Natural killer cell (primary cell): ENCODE data around the gene ZBTB22. TPM values are rescaled to one million over a fixed set of nuclear protein-coding genes. Genes with fewer than 3 reads are reported as not detected.
"Not testable (repeated sequence)": the region's sequence is repeated elsewhere in the genome, so short reads cannot be mapped to it uniquely, and the experiment has no call there.

Experiments used
- ATAC-seq, 3 donors: fragments of 150-1000 bp in 2 of 3; fragments of 200-7000 bp in 1 of 3; cut with Tn5 transposase; 1 replicate in 1 of 3; 2 replicates in 2 of 3; pipeline ENCODE4 v1.10.0; 2021; ENCODE audit warnings: mild to moderate bottlenecking in 2 of 3, moderate library complexity in 2 of 3
- DNase-seq, 2 donors: peaks; one replicate each; pipeline versions ENCODE4 v3.0.0 to v3.0.0-alpha.2; 2013 to 2021; ENCODE audit warnings: mixed read lengths in 1 of 2
- H3K27ac ChIP-seq: one replicate; pipeline ENCODE4 v1.5.1; 2013; ENCODE audit warnings: mild to moderate bottlenecking, low read length
- H3K27me3 ChIP-seq: one replicate; pipeline ENCODE4 v1.6.1; 2013; ENCODE audit warnings: low read length; ENCODE audit not compliant: control insufficient read depth, insufficient read depth
- H3K36me3 ChIP-seq: one replicate; pipeline ENCODE4 v1.6.1; 2013; ENCODE audit warnings: low read length; ENCODE audit not compliant: control insufficient read depth, insufficient read depth
- H3K4me1 ChIP-seq: one replicate; pipeline ENCODE4 v1.6.1; 2013; ENCODE audit warnings: low read length; ENCODE audit not compliant: control insufficient read depth, insufficient read depth
- H3K4me3 ChIP-seq: one replicate; pipeline ENCODE4 v1.5.1; 2013; ENCODE audit warnings: low read length
- H3K9me3 ChIP-seq: one replicate; pipeline ENCODE4 v1.6.1; 2013; ENCODE audit warnings: low read length; ENCODE audit not compliant: control insufficient read depth, insufficient read depth
- H3K27ac Mint-ChIP-seq, 2 donors: one replicate each; pipeline ENCODE4 v1.8.0; 2022; ENCODE audit warnings: mild to moderate bottlenecking in 2 of 2, mixed read lengths in 2 of 2, moderate library complexity in 1 of 2
- H3K27me3 Mint-ChIP-seq, 2 donors: one replicate each; pipeline ENCODE4 v1.8.0; 2022; ENCODE audit warnings: low read depth in 2 of 2, mixed read lengths in 2 of 2
- H3K36me3 Mint-ChIP-seq: one replicate; pipeline ENCODE4 v1.8.0; 2022; ENCODE audit warnings: mixed read lengths
- H3K4me1 Mint-ChIP-seq, 2 donors: one replicate each; pipeline ENCODE4 v1.8.0; 2022; ENCODE audit warnings: mixed read lengths in 2 of 2
- H3K4me3 Mint-ChIP-seq: one replicate; pipeline ENCODE4 v1.8.0; 2022; ENCODE audit warnings: mild to moderate bottlenecking, moderate library complexity, mixed read lengths
- H3K9me3 Mint-ChIP-seq, 2 donors: one replicate each; pipeline ENCODE4 v1.8.0; 2022; ENCODE audit warnings: mixed read lengths in 2 of 2
- WGBS: methylation state at CpG from one replicate; pipeline ENCODE4 v1.1.7; 2013; ENCODE audit warnings: missing lambda C conversion rate; ENCODE audit not compliant: insufficient coverage; 5-methylcytosine and 5-hydroxymethylcytosine counted together
- intact Hi-C: fragments of 100-400 bp; cut with micrococcal nuclease; formaldehyde crosslinking; loops from one replicate; pipeline ENCODE4 v1.14.2; 2022
- total RNA-seq, 4 donors: library from RNA; stranded (reverse); fragments of 120-200 nt in 1 of 4; gene quantifications; one replicate each; pipeline versions ENCODE4 v1.2.3 to v1.2.4, GENCODE V29; 2013 to 2022
- TF ChIP-seq, protein P1 (sequence below): fragments of 200-600 bp; IDR thresholded peaks from one replicate; pipeline ENCODE4 v1.8.0; 2022; ENCODE audit warnings: antibody characterized with exemption

ZBTB22 gene
- total RNA-seq, 3 donors from 2014 or later (not counting 1 experiment from before 2014, with no cell fraction given) = 20.4 to 34.0 (median 25.9) TPM

DNA sequence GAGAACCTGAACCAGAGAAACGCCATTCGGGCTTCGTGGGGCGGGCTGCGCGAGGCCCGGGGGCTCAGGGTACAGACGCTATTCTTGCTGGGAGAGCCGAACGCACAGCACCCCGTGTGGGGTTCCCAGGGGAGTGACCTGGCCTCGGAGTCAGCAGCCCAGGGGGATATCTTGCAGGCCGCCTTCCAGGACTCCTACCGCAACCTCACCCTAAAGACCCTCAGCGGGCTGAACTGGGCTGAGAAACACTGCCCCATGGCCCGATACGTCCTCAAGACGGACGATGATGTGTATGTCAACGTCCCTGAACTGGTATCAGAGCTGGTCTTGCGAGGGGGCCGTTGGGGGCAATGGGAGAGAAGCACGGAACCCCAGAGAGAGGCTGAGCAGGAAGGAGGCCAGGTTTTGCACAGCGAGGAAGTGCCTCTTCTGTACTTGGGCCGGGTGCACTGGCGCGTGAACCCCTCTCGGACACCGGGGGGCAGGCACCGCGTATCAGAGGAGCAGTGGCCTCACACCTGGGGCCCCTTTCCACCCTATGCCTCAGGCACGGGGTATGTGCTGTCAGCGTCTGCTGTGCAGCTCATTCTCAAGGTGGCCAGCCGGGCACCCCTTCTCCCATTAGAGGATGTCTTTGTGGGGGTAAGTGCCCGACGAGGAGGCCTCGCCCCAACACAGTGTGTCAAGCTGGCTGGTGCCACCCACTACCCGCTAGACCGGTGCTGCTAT, 39.7 kb downstream of the ZBTB22 start:
- Mint-ChIP-seq H3K4me3 (peak overlapping the region; percentile 93), H3K9me3 (no peaks in the 10 kb centered on the region), H3K36me3 (peaks cover 7% of the 10 kb centered on the region), H3K4me1 (peaks cover 40 to 63% of the 10 kb centered on the region in 2 donors), H3K27me3 (no peaks in the 10 kb centered on the region), H3K27ac (peak overlapping the region; percentile 90 to 91)
- H3K27ac ChIP-seq = peak overlapping the region; percentile 90
- intact Hi-C loops = loop anchor here (1.0 to 2.0 kb wide), 4 partner anchors 11 to 67 kb away; partner anchors contain the start of genes PFDN6, TAPBP and WDR46
- DNase-seq (peak; percentile 37 to 60), ATAC-seq (peak; percentile 22 to 31 (median 22))
- no peaks in the 10 kb centered on the region for H3K27me3 ChIP-seq
- 26% methylated on average over 39 of the region's 39 CpGs for WGBS
- TF ChIP-seq, protein P1, sequence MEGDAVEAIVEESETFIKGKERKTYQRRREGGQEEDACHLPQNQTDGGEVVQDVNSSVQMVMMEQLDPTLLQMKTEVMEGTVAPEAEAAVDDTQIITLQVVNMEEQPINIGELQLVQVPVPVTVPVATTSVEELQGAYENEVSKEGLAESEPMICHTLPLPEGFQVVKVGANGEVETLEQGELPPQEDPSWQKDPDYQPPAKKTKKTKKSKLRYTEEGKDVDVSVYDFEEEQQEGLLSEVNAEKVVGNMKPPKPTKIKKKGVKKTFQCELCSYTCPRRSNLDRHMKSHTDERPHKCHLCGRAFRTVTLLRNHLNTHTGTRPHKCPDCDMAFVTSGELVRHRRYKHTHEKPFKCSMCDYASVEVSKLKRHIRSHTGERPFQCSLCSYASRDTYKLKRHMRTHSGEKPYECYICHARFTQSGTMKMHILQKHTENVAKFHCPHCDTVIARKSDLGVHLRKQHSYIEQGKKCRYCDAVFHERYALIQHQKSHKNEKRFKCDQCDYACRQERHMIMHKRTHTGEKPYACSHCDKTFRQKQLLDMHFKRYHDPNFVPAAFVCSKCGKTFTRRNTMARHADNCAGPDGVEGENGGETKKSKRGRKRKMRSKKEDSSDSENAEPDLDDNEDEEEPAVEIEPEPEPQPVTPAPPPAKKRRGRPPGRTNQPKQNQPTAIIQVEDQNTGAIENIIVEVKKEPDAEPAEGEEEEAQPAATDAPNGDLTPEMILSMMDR = no peak
- peaks cover 51% of the 10 kb centered on the region for H3K36me3 ChIP-seq
- no peaks in the 10 kb centered on the region for H3K9me3 ChIP-seq
- H3K4me3 ChIP-seq = peak overlapping the region; percentile 82
- peaks cover 56% of the 10 kb centered on the region for H3K4me1 ChIP-seq

DNA sequence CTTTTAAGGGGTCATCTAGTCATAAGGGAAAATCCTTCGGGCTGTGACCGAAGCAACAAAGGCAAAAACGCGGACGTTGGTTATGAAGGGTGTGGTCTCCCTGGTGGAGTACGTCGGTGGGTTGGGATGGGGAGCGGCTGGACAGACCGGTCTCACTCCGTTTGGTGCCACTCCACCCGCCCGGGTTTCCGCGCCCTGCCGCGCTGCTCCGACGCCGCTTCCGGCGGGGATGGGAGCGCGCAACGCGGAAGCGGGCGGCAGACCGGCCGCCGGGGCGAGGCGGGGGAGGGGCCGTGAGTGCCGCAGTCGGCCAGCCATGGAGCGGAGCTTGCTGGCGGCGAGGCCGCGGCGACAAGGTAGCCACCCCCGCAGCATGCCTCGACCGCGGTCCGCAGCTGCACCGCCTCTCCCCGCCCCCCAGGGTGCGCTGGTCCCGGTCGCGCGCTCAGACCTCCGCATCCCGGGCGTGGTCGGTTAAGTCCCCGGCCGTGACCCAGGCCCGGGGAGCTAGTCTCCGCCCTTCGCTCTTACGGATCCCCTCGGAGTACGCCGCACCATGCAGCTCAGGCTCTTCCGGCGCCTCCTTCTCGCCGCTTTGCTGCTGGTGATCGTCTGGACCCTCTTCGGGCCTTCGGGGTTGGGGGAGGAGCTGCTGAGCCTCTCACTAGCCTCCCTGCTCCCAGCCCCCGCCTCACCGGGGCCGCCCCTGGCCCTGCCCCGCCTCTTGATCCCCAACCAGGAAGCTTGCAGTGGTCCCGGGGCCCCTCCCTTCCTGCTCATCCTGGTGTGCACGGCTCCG, 40.5 kb downstream of the ZBTB22 start, which contains the start of gene B3GALT4:
Gene B3GALT4, plus strand, starts transcription at position 260 of the 799 bp plus-strand sequence. Its CDS starts 297 bp downstream, at position 557.
- ATAC-seq = peak; percentile 73 to 83 (median 76)

DNA sequence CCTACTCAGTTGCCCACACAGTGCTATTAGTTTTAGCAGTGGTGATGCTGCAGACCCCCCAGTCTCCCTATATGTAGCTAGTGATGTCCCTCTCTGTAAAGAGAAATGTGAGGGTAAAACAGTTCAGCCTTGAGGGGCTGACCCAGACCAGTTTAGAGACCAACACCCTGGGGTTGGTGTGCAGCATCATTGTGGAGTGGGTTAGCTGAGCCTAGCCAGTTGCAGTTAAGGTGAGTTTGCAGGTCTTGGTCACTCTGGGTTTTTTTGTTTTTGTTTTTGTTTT, 41.0 kb downstream of the ZBTB22 start:
- H3K36me3 ChIP-seq = peaks cover 43% of the 10 kb centered on the region
- peaks cover 53 to 75% of the 10 kb centered on the region in 2 donors for H3K4me1 Mint-ChIP-seq
- ATAC-seq (no peak), DNase-seq (no peak)
- peaks cover 7% of the 10 kb centered on the region for H3K36me3 Mint-ChIP-seq
- peak overlapping the region; percentile 90 for H3K27ac ChIP-seq
- H3K27me3 Mint-ChIP-seq = no peaks in the 10 kb centered on the region
- no peaks in the 10 kb centered on the region for H3K9me3 Mint-ChIP-seq
- H3K4me3 ChIP-seq = peak overlapping the region; percentile 82
- intact Hi-C loops = loop anchor here (2.0 kb wide), 1 partner anchor 68 kb away; no protein-coding TSS in a partner anchor
- no peaks in the 10 kb centered on the region for H3K9me3 ChIP-seq
- peak overlapping the region; percentile 94 for H3K4me3 Mint-ChIP-seq
- TF ChIP-seq, protein P1 = no peak
- H3K27me3 ChIP-seq = no peaks in the 10 kb centered on the region
- peak overlapping the region; percentile 90 to 91 for H3K27ac Mint-ChIP-seq
- H3K4me1 ChIP-seq = peaks cover 65% of the 10 kb centered on the region

More for the DNA sequence above, 40.5 kb downstream of the ZBTB22 start, which contains the start of gene B3GALT4:
- Histone ChIP-seq H3K4me3 (peak within 1 kb of the TSS; percentile 82), H3K36me3 (peaks cover 43% of the 10 kb centered on the region), H3K9me3 (no peaks in the 10 kb centered on the region), H3K4me1 (peaks cover 63% of the 10 kb centered on the region), H3K27ac (peak within 1 kb of the TSS; percentile 90), H3K27me3 (no peaks in the 10 kb centered on the region)
- TF ChIP-seq, protein P1 = peak; percentile 61
- Mint-ChIP-seq H3K4me3 (peak within 1 kb of the TSS; percentile 94), H3K27ac (peak within 1 kb of the TSS; percentile 90 to 91), H3K9me3 (no peaks in the 10 kb centered on the region), H3K36me3 (peaks cover 7% of the 10 kb centered on the region), H3K4me1 (peaks cover 48 to 71% of the 10 kb centered on the region in 2 donors), H3K27me3 (no peaks in the 10 kb centered on the region)
- DNase-seq = peak; percentile 68 to 86
- intact Hi-C loops = loop anchor here (1.0 to 2.0 kb wide), 4 partner anchors 12 to 68 kb away; partner anchors contain the start of genes PFDN6, TAPBP and WDR46
- under 1% methylated on average over 80 of the region's 80 CpGs for WGBS

DNA sequence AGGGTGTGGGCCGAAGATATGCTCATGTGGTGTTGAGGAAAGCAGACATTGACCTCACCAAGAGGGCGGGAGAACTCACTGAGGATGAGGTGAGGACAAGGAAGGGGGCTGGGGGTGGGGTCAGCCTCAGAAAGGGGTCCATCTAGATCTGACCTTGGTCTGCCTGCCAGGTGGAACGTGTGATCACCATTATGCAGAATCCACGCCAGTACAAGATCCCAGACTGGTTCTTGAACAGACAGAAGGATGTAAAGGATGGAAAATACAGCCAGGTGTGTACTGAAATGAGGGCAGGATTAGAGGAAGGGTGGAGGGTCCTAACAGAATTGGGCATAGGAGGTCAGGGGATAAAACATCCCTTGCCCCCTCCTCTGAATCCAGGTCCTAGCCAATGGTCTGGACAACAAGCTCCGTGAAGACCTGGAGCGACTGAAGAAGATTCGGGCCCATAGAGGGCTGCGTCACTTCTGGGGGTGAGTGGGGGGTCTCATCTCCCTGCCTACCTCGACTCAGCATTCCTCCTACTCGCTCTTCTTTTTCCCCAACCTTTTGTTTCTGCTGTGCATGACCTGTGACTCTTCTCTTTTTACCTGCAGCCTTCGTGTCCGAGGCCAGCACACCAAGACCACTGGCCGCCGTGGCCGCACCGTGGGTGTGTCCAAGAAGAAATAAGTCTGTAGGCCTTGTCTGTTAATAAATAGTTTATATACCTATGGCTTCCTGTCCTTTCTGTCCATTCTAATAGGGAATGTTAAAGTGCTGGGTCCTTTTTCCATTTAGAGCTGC, 41.6 kb downstream of the ZBTB22 start:
- H3K27me3 ChIP-seq, H3K4me3 ChIP-seq, H3K36me3 Mint-ChIP-seq, H3K9me3 ChIP-seq, H3K9me3 Mint-ChIP-seq, ATAC-seq, H3K27me3 Mint-ChIP-seq, DNase-seq: not testable (repeated sequence)
- intact Hi-C loops = loop anchor here (2.0 kb wide), 1 partner anchor 69 kb away; no protein-coding TSS in a partner anchor
- Histone ChIP-seq H3K36me3 (peaks cover 43% of the 10 kb centered on the region), H3K27ac (peak overlapping the region; percentile 90), H3K4me1 (peaks cover 68% of the 10 kb centered on the region)
- WGBS = 75% methylated on average over 8 of the region's 16 CpGs
- Mint-ChIP-seq H3K4me3 (peak overlapping the region; percentile 94), H3K4me1 (peaks cover 59 to 76% of the 10 kb centered on the region in 2 donors), H3K27ac (peak overlapping the region; percentile 90 to 91)
